Spleen (tissue), 11 donors: ENCODE measurements around the gene MCTP1. TPM values are rescaled to one million over a fixed set of nuclear protein-coding genes. Genes with fewer than 3 reads are reported as not detected.
A peak's percentile ranks its signal among the peaks of the same experiment; 100 is the strongest.

ENCODE experiments used
- DNase-seq: peaks from one replicate; pipeline ENCODE4 v3.0.0-alpha.2; 2020
- H3K27ac ChIP-seq, 8 donors: fragments of 200-600 bp; sonication (generic) in 7 of 8; 1 replicate in 4 of 8; 2 replicates in 4 of 8; pipeline versions ENCODE4 v1.5.0 to v1.8.0; 2016 to 2021; ENCODE audit warnings: inconsistent platforms in 4 of 8, mild to moderate bottlenecking in 4 of 8, moderate library complexity in 1 of 8
- H3K27me3 ChIP-seq, 7 donors: fragments of 200-600 bp; sonication (generic) in 6 of 7; replicated peaks in 1 of 7; 1 replicate in 4 of 7; 2 replicates in 3 of 7; pipeline versions ENCODE4 v1.5.0 to v1.8.0; 2016 to 2021; ENCODE audit warnings: inconsistent platforms in 3 of 7, mild to moderate bottlenecking in 1 of 7
- H3K36me3 ChIP-seq, 6 donors: fragments of 200-600 bp; sonication (generic) in 5 of 6; 1 replicate in 4 of 6; 2 replicates in 2 of 6; pipeline versions ENCODE4 v1.5.0 to v1.8.0; 2016 to 2021; ENCODE audit warnings: inconsistent platforms in 2 of 6
- H3K4me1 ChIP-seq, 6 donors: fragments of 200-600 bp; sonication (generic) in 5 of 6; 1 replicate in 3 of 6; 2 replicates in 3 of 6; pipeline versions ENCODE4 v1.5.0 to v1.8.0; 2016 to 2021; ENCODE audit warnings: inconsistent platforms in 3 of 6
- H3K4me3 ChIP-seq, 8 donors: fragments of 200-600 bp; sonication (generic) in 7 of 8; 1 replicate in 4 of 8; 2 replicates in 4 of 8; pipeline versions ENCODE4 v1.5.0 to v1.8.0; 2016 to 2021; ENCODE audit warnings: inconsistent platforms in 4 of 8, mild to moderate bottlenecking in 4 of 8, moderate library complexity in 2 of 8
- H3K9me3 ChIP-seq, 8 donors: fragments of 200-600 bp; sonication (generic) in 7 of 8; 1 replicate in 4 of 8; 2 replicates in 4 of 8; pipeline versions ENCODE4 v1.5.0 to v1.8.0; 2016 to 2021; ENCODE audit warnings: inconsistent platforms in 4 of 8
- POLR2A ChIP-seq, 3 donors: fragments of 450-650 bp; IDR thresholded peaks; one replicate each; pipeline ENCODE4 v1.5.1; 2017; ENCODE audit warnings: antibody characterized with exemption in 3 of 3, mild to moderate bottlenecking in 1 of 3
- POLR2AphosphoS5 ChIP-seq, 3 donors: sonication (generic); formaldehyde crosslinking; IDR thresholded peaks; one replicate each; pipeline ENCODE4 v1.5.1; 2017; ENCODE audit warnings: antibody characterized with exemption in 3 of 3
- WGBS, 5 donors: extraction: QIAGEN DNeasy Blood & Tissue Kit in 3 of 5; methylation state at CpG; one replicate each; pipeline versions ENCODE4 v1.1.5 to v1.1.7; 2013 to 2018; 5-methylcytosine and 5-hydroxymethylcytosine counted together
- intact Hi-C: fragments of 100-400 bp; cut with DNase I; formaldehyde crosslinking; loops from one replicate; pipeline ENCODE4 v1.15.0; 2023; ENCODE audit warnings: low total_unique reads
- polyA plus RNA-seq, 3 donors: library from polyadenylated mRNA; stranded (reverse); fragments of 200-250 nt; gene quantifications; one replicate each; pipeline ENCODE4 v1.2.1, GENCODE V29; 2013
- total RNA-seq, 7 donors: library from RNA; depleted of rRNA in 3 of 7; stranded (reverse); fragments of >200 nt in 3 of 7; fragmentation: NEBNext Ultra II Directional in 4 of 7; extraction: Animal tissue kit (Norgen Biotek cat#: 25700) in 4 of 7; gene quantifications; one replicate each; pipeline versions ENCODE4 v1.1.0 to v1.2.1, GENCODE V29; 2016 to 2021
- TF ChIP-seq, protein P1 (sequence below), 11 experiments: fragments of 200-600 bp in 7 of 11; fragments of 450-650 bp in 4 of 11; sonication (generic) in 4 of 11; IDR thresholded peaks in 8 of 11; conservative IDR thresholded peaks in 3 of 11; 1 replicate in 7 of 11; 2 replicates in 4 of 11; pipeline versions ENCODE4 v1.4.0 to v1.8.0; 2016 to 2021; ENCODE audit warnings: antibody characterized with exemption in 11 of 11, inconsistent platforms in 4 of 11, mild to moderate bottlenecking in 1 of 11
- donor health status: healthy with polysubstance abuse.
- donor health status: DM: no; HTN: no; CAD: no; lungs with moderate emphysema.
- donor health status: DM: no; HTN: no; CAD: no.
- donor health status: Bipolar disorder and iron deficiency.
- donor health status: healthy.
- donor health status: DM: no; HTN: no; CAD: no.
- donor health status: DM: yes; HTN: yes; CAD: no.

MCTP1 gene
- total and polyA plus RNA-seq, 10 donors = 1.2 to 57.2 (median 29.4) TPM

DNA sequence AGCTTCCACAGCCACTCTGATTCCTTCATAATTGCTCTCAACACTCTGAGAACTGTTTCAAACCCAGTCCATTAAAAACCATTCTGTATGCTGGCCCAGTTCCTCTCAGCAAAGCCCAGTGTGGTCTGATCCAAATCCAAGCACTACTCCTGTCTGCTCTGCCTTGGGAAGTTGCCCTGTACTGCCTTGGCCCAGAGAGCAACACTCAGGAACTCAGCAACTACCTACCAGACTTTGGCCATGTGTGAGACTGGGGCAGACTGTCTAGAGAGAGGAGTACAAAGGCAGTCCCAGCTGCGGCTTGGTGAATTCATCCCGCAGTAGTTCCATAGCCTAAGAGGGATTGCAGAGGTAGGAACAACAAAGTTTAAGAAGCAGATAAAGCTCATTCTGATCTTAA lies 214.4 kb downstream of the MCTP1 start:
- 93 to 100% (median 96%) methylated on average over 2 of the region's 2 CpGs for WGBS, 5 donors
- no peak for DNase-seq
- intact Hi-C loops = no loop called here
- no peaks in the 10 kb centered on the region for H3K36me3 ChIP-seq
- no peak overlapping the region for H3K4me3 ChIP-seq
- no peaks in the 10 kb centered on the region for H3K9me3 ChIP-seq
- no peaks in the 10 kb centered on the region for H3K27me3 ChIP-seq
- peak overlapping the region in 2 of 8 donors; percentile 36 to 59 for H3K27ac ChIP-seq
- TF ChIP-seq POLR2A (IDR thresholded peaks at IDR 0.05) = no peak
- H3K4me1 ChIP-seq = peaks cover 0 to 45% (median 16%) of the 10 kb centered on the region in 6 donors

DNA sequence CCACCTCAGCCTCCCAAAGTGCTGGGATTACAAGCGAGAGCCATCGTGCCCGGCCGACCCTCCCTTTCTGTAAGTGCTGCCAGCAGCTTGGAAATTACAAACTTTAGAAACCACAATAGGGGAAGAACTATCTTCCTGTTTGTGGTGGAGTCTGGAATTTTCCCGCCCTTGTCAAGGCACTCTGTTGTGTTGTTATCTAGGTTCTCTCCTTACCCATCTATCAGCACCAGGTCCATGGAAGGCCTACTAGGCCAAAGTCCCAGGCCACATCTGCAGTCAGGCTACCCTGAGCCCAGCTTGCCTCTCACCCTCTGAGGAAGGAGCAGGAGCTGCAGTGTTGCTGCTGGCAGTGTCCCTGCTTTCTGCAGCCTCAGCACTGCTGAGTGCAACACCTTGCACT lies 214.9 kb downstream of the MCTP1 start:
- H3K36me3 ChIP-seq = no peaks in the 10 kb centered on the region
- H3K27ac ChIP-seq = peak overlapping the region in 3 of 8 donors; percentile 8 to 59 (median 36)
- H3K4me1 ChIP-seq = peaks cover 0 to 43% (median 16%) of the 10 kb centered on the region in 6 donors
- H3K27me3 ChIP-seq = no peaks in the 10 kb centered on the region
- intact Hi-C loops = no loop called here
- H3K4me3 ChIP-seq = no peak overlapping the region
- no peak for DNase-seq
- no peaks in the 10 kb centered on the region for H3K9me3 ChIP-seq
- 25 to 57% (median 35%) methylated on average over 5 of the region's 5 CpGs for WGBS, 5 donors
- TF ChIP-seq, protein P1, sequence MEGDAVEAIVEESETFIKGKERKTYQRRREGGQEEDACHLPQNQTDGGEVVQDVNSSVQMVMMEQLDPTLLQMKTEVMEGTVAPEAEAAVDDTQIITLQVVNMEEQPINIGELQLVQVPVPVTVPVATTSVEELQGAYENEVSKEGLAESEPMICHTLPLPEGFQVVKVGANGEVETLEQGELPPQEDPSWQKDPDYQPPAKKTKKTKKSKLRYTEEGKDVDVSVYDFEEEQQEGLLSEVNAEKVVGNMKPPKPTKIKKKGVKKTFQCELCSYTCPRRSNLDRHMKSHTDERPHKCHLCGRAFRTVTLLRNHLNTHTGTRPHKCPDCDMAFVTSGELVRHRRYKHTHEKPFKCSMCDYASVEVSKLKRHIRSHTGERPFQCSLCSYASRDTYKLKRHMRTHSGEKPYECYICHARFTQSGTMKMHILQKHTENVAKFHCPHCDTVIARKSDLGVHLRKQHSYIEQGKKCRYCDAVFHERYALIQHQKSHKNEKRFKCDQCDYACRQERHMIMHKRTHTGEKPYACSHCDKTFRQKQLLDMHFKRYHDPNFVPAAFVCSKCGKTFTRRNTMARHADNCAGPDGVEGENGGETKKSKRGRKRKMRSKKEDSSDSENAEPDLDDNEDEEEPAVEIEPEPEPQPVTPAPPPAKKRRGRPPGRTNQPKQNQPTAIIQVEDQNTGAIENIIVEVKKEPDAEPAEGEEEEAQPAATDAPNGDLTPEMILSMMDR (IDR thresholded peaks at IDR 0.05 in 8 of 11, conservative IDR thresholded peaks at IDR 0.05 in 3 of 11) = no peak
- no peak for TF ChIP-seq POLR2AphosphoS5 (IDR thresholded peaks at IDR 0.05)
- TF ChIP-seq POLR2A (IDR thresholded peaks at IDR 0.05) = no peak

DNA sequence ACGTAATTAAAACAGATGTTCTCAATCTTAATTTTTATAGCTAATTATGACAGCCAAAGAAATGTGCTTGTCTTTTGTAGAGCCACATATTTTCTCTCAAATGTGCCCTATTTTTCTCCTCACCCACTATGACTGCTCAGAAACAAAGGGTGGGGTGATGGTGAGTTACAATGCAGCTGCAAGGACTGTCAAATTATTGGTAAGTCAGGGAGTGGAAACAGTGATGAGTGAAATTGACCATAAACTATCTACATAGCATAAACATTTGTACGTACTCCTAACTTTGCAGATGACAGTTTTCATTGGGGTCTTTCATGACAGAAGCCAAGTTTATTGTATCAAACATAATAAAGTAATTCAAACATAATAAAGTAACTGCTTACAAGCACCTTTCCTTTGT lies 215.9 kb downstream of the MCTP1 start:
- Histone ChIP-seq H3K4me1 (peaks cover 0 to 38% (median 16%) of the 10 kb centered on the region in 6 donors), H3K36me3 (no peaks in the 10 kb centered on the region), H3K9me3 (no peaks in the 10 kb centered on the region), H3K4me3 (no peak overlapping the region), H3K27ac (peak overlapping the region in 2 of 8 donors; percentile 14 to 32), H3K27me3 (no peaks in the 10 kb centered on the region)
- 69 to 86% (median 78%) methylated on average over 2 of the region's 2 CpGs for WGBS, 5 donors
- intact Hi-C loops = no loop called here
- TF ChIP-seq, protein P1 (IDR thresholded peaks at IDR 0.05 in 8 of 11, conservative IDR thresholded peaks at IDR 0.05 in 3 of 11) = no peak
- TF ChIP-seq POLR2A (IDR thresholded peaks at IDR 0.05) (no peak), POLR2AphosphoS5 (IDR thresholded peaks at IDR 0.05) (no peak)
- no peak for DNase-seq

GRCh38 chr5:95068289-95068910 lies 216.5 kb downstream of the MCTP1 start:
- H3K27ac ChIP-seq = peak overlapping the region in 3 of 8 donors; percentile 14 to 32 (median 32)
- 64 to 73% (median 70%) methylated on average over 7 of the region's 7 CpGs for WGBS, 5 donors
- no peak overlapping the region for H3K4me3 ChIP-seq
- H3K36me3 ChIP-seq = no peaks in the 10 kb centered on the region
- no peaks in the 10 kb centered on the region for H3K9me3 ChIP-seq
- H3K4me1 ChIP-seq = peaks cover 0 to 38% (median 16%) of the 10 kb centered on the region in 6 donors
- intact Hi-C loops = no loop called here
- TF ChIP-seq POLR2A (IDR thresholded peaks at IDR 0.05) (no peak), POLR2AphosphoS5 (IDR thresholded peaks at IDR 0.05) (no peak)
- TF ChIP-seq, protein P1 (IDR thresholded peaks at IDR 0.05 in 8 of 11, conservative IDR thresholded peaks at IDR 0.05 in 3 of 11) = no peak
- DNase-seq = no peak
- H3K27me3 ChIP-seq = no peaks in the 10 kb centered on the region
